C4-2B (cell line): Measurements from ENCODE around the gene TTC34.

Source experiments
- CTCF ChIP-seq: fragments of 450-650 bp; conservative IDR thresholded peaks from 2 replicates; pipeline ENCODE4 v1.5.1; 2017; ENCODE audit warnings: mild to moderate bottlenecking
- ZFX ChIP-seq: fragments of 450-650 bp; IDR thresholded peaks from 2 replicates; pipeline ENCODE4 v1.6.1; 2017

- TF ChIP-seq CTCF (no peak), ZFX (no peak)
These were observed 17.9 kb upstream of the TTC34 start for GRCh38 chr1:2819429-2819828.
